GM12878 (cell line): ENCODE results near the gene GNB3. TPM values are rescaled to one million over a fixed set of nuclear protein-coding genes. Genes with fewer than 3 reads are reported as not detected.
"Not testable (repeated sequence)": the region's sequence is repeated elsewhere in the genome, so short reads cannot be mapped to it uniquely, and the experiment has no call there.

Source experiments
- ATAC-seq: fragments of 200-7000 bp; cut with Tn5 transposase; 3 replicates; pipeline ENCODE4 v1.9.1; 2020; ENCODE audit warnings: mild to moderate bottlenecking, moderate library complexity
- BruUV-seq: library from RNA; stranded (reverse); fragments of 400-500 nt; replicated peaks from 2 replicates; lab custom pipeline; 2021; lab: Mats Ljungman, UMichigan
- CTCF ChIA-PET: fragments of 300-600 bp; sonication (Branson Sonifier 250); formaldehyde crosslinking; extraction: SDS; loops from one replicate; lab custom pipeline; 2021; ENCODE audit warnings: inconsistent platforms; lab: Yijun Ruan, JAX
- POLR2A ChIA-PET: fragments of 350-600 bp; formaldehyde crosslinking; extraction: SDS; loops from one replicate; lab custom pipeline; 2021; ENCODE audit warnings: inconsistent platforms; lab: Charles Lee
- RAD21 ChIA-PET: fragments of 300-600 bp; sonication (Branson Sonifier 250); formaldehyde crosslinking; loops from one replicate; lab custom pipeline; 2023; ENCODE audit warnings: antibody characterized with exemption; ENCODE audit not compliant: unreplicated experiment; lab: Charles Lee
- SMC1A ChIA-PET: fragments of 300-600 bp; sonication (Branson Sonifier 250); formaldehyde crosslinking; loops from one replicate; lab custom pipeline; 2023; ENCODE audit not compliant: unreplicated experiment, uncharacterized antibody; lab: Charles Lee
- DNase-seq: peaks from one replicate; pipeline ENCODE4 v3.0.0-alpha.2; 2011; ENCODE audit warnings: low read depth, low spot score
- FAIRE-seq: peaks from 3 replicates; lab custom pipeline; 2011; peaks lifted over from hg19 to GRCh38; lab: Jason Lieb, UNC
- H2AFZ ChIP-seq: 2 replicates; pipeline ENCODE4 v1.6.0; 2011; ENCODE audit warnings: low read depth, low read length, control low read depth; ENCODE audit not compliant: control insufficient read depth
- H3K27ac ChIP-seq: 2 replicates; pipeline ENCODE4 v1.5.1; 2011; ENCODE audit warnings: control low read depth; ENCODE audit not compliant: control insufficient read depth, insufficient read depth
- H3K27me3 ChIP-seq, 2 experiments: replicated peaks in 1 of 2; 2 replicates each; pipeline versions ENCODE4 v1.6.0 to v1.6.1; 2011; ENCODE audit warnings: low read length in 1 of 2; ENCODE audit not compliant: control insufficient read depth in 2 of 2, insufficient read depth in 2 of 2
- H3K36me3 ChIP-seq, 2 experiments: 2 replicates each; pipeline ENCODE4 v1.5.1; 2011; ENCODE audit warnings: low read length in 1 of 2; ENCODE audit not compliant: control insufficient read depth in 2 of 2, insufficient read depth in 2 of 2
- H3K4me1 ChIP-seq: 2 replicates; pipeline ENCODE4 v1.6.1; 2011; ENCODE audit warnings: mild to moderate bottlenecking, low read length, moderate library complexity, mixed read lengths; ENCODE audit not compliant: control insufficient read depth, insufficient read depth
- H3K4me2 ChIP-seq: 2 replicates; pipeline ENCODE4 v1.6.0; 2011; ENCODE audit warnings: control low read depth; ENCODE audit not compliant: control insufficient read depth, insufficient read depth
- H3K4me3 ChIP-seq: fragments of 200-600 bp; sonication (generic); 2 replicates; pipeline ENCODE4 v1.5.1; 2016
- H3K79me2 ChIP-seq: 2 replicates; pipeline ENCODE4 v1.6.0; 2011; ENCODE audit warnings: low read length; ENCODE audit not compliant: control insufficient read depth, insufficient read depth
- H3K9ac ChIP-seq: 2 replicates; pipeline ENCODE4 v1.8.0; 2011; ENCODE audit warnings: low read length, control low read depth, mixed read lengths; ENCODE audit not compliant: control insufficient read depth, insufficient read depth
- H3K9me3 ChIP-seq: replicated peaks from 3 replicates; pipeline ENCODE4 v1.5.1; 2011; ENCODE audit warnings: mild to moderate bottlenecking, low read length; ENCODE audit not compliant: control insufficient read depth, insufficient read depth
- H4K20me1 ChIP-seq: 2 replicates; pipeline ENCODE4 v1.6.0; 2011; ENCODE audit not compliant: control insufficient read depth, insufficient read depth
- CHD2 ChIP-seq: IDR thresholded peaks from 2 replicates; pipeline ENCODE4 v1.6.1; 2011; ENCODE audit warnings: low read depth, low read length, improper control_type of control experiment, borderline replicate concordance
- MLLT1 ChIP-seq: fragments of 450-650 bp; IDR thresholded peaks from 2 replicates; pipeline ENCODE4 v1.6.1; 2016; ENCODE audit warnings: mild to moderate bottlenecking
- NBN ChIP-seq: fragments of 450-650 bp; IDR thresholded peaks from 2 replicates; pipeline ENCODE4 v1.6.1; 2016
- TARDBP ChIP-seq: IDR thresholded peaks from 2 replicates; pipeline ENCODE4 v1.6.1; 2016; ENCODE audit warnings: borderline replicate concordance
- WGBS: methylation state at CpG from one replicate; pipeline ENCODE4 v1.1.6; 2016; ENCODE audit warnings: low lambda C conversion rate; ENCODE audit not compliant: insufficient replicate concordance, insufficient coverage; ENCODE audit errors: missing lambda C conversion rate; 5-methylcytosine and 5-hydroxymethylcytosine counted together
- in situ Hi-C: fragments of 300-500 bp; cut with MboI; formaldehyde crosslinking; loops from 9 replicates; pipeline ENCODE4 v1.14.3; 2018; ENCODE audit warnings: mixed read lengths
- intact Hi-C: fragments of 100-400 bp; cut with micrococcal nuclease; formaldehyde crosslinking; loops from one replicate; pipeline ENCODE4 v1.14.2; 2022; ENCODE audit not compliant: unreplicated experiment
- polyA plus RNA-seq, 11 experiments: library from polyadenylated mRNA; depleted of rRNA in 4 of 11; unstranded in 6 of 11; stranded (reverse) in 5 of 11; fragments of >200 nt; fragmentation: Nextera tagmentation in 4 of 11; fragmentation: Illumina TruSeq in 1 of 11; extraction: Ambion mirVana in 4 of 11; extraction: Trizol in 1 of 11; gene quantifications; 1 replicate in 1 of 11; 2 replicates in 10 of 11; pipeline versions ENCODE4 v1.2.1 to v1.2.3, GENCODE V29; 2011 to 2016; ENCODE audit warnings: inconsistent platforms in 2 of 11, missing spikeins in 2 of 11, low read depth in 1 of 11
- total RNA-seq, 4 experiments: library from RNA; depleted of rRNA in 3 of 4; stranded (reverse); fragments of >200 nt in 3 of 4; fragmentation: Illumina TruSeq in 1 of 4; extraction: Trizol in 1 of 4; gene quantifications; 2 replicates each; pipeline versions ENCODE4 v1.2.1 to v1.2.3, GENCODE V29; 2013 to 2021
- TF ChIP-seq, protein P1 (sequence below): fragments of 450-650 bp; conservative IDR thresholded peaks from 2 replicates; pipeline ENCODE4 v1.6.1; 2017; ENCODE audit warnings: mild to moderate bottlenecking, moderate library complexity

GNB3 gene
- total and polyA plus RNA-seq, 10 of the 15 experiments (the other 5 are each of a cell fraction or from before 2014, with no cell fraction given), result 0.05 to 1.1 (median 0.36) TPM

GRCh38 chr12:6863586-6864321 lies 23.0 kb downstream of the GNB3 start:
- peaks cover 1% of the 10 kb centered on the region; the same call in 1 of the 2 replicates for H4K20me1 ChIP-seq
- TF ChIP-seq TARDBP (no peak), CHD2 (no peak), NBN (no peak), MLLT1 (no peak)
- TF ChIP-seq, protein P1, sequence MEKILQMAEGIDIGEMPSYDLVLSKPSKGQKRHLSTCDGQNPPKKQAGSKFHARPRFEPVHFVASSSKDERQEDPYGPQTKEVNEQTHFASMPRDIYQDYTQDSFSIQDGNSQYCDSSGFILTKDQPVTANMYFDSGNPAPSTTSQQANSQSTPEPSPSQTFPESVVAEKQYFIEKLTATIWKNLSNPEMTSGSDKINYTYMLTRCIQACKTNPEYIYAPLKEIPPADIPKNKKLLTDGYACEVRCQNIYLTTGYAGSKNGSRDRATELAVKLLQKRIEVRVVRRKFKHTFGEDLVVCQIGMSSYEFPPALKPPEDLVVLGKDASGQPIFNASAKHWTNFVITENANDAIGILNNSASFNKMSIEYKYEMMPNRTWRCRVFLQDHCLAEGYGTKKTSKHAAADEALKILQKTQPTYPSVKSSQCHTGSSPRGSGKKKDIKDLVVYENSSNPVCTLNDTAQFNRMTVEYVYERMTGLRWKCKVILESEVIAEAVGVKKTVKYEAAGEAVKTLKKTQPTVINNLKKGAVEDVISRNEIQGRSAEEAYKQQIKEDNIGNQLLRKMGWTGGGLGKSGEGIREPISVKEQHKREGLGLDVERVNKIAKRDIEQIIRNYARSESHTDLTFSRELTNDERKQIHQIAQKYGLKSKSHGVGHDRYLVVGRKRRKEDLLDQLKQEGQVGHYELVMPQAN, result no peak
- H2AFZ ChIP-seq, result no peak overlapping the region
- FAIRE-seq (no peak), DNase-seq (no peak), ATAC-seq (no peak)
- ChIA-PET CTCF (interaction anchor here (1.7 kb wide), 1 partner anchor 9 kb away, joined by 4 read pairs; the partner anchor contains the start of gene SPSB2), RAD21 (no interaction called here), POLR2A (interaction anchor here (1.0 kb wide), 1 partner anchor 10 kb away, joined by 5 read pairs; the partner anchor contains the start of gene SPSB2), SMC1A (no interaction called here)
- H3K27ac ChIP-seq, result no peak overlapping the region
- H3K27me3 ChIP-seq, result no peaks in the 10 kb centered on the region
- intact Hi-C loops, result no loop called here
- H3K79me2 ChIP-seq, result peaks cover 20% of the 10 kb centered on the region
- WGBS, result 98% methylated on average over 16 of the region's 16 CpGs
- H3K4me3 ChIP-seq, result no peak overlapping the region
- BruUV-seq, result no TSS peak
- no peak overlapping the region for H3K4me2 ChIP-seq
- in situ Hi-C loops, result no loop called here
- no peak overlapping the region for H3K9ac ChIP-seq
- H3K4me1 ChIP-seq, result peaks cover 6% of the 10 kb centered on the region
- no peaks in the 10 kb centered on the region for H3K9me3 ChIP-seq
- peaks cover 28 to 33% of the 10 kb centered on the region in 2 experiments for H3K36me3 ChIP-seq

- Histone ChIP-seq H3K79me2 (peaks cover 32% of the 10 kb centered on the region), H3K4me1 (peaks cover 17% of the 10 kb centered on the region), H4K20me1 (peaks cover 13% of the 10 kb centered on the region), H3K36me3 (peaks cover 27 to 34% of the 10 kb centered on the region in 2 experiments)
- SMC1A ChIA-PET, result interaction anchor here (5.3 kb wide), 1 partner anchor 12 kb away, joined by 42 read pairs; the partner anchor contains the start of genes CDCA3 and USP5
- ATAC-seq, H3K9me3 ChIP-seq, in situ Hi-C loops, H3K9ac ChIP-seq, BruUV-seq, intact Hi-C loops, H3K4me2 ChIP-seq, H3K4me3 ChIP-seq, H3K27ac ChIP-seq, H2AFZ ChIP-seq, H3K27me3 ChIP-seq, DNase-seq, FAIRE-seq: not testable (repeated sequence)
- WGBS, result 97% methylated on average over 5 of the region's 5 CpGs
- RAD21 ChIA-PET, result interaction anchor here (5.6 kb wide), 1 partner anchor 12 kb away, joined by 42 read pairs; the partner anchor contains the start of genes CDCA3 and USP5
- POLR2A ChIA-PET, result interaction anchor here (0.5 to 5.7 kb wide), 3 partner anchors 13 to 423 kb away, joined by 3 to 84 read pairs (median 5); partner anchors contain the start of genes CDCA3 and USP5
- CTCF ChIA-PET, result interaction anchor here (0.6 to 9.5 kb wide), 4 partner anchors 14 to 73 kb away, joined by 3 to 173 read pairs (median 4); partner anchors contain the start of genes CDCA3 and USP5
Observed at GRCh38 chr12:6865307-6865706, 24.6 kb downstream of the GNB3 start.
